NT2/D1 (cell line): ENCODE results near the gene NTM.

Experiments used
- DNase-seq: peaks from one replicate; pipeline ENCODE4 v3.0.0-alpha.2; 2011; ENCODE audit warnings: low read depth, low spot score
- H3K27me3 ChIP-seq: 2 replicates; pipeline ENCODE4 v1.6.0; 2011; ENCODE audit warnings: mild to moderate bottlenecking; ENCODE audit not compliant: insufficient read length, insufficient read depth
- H3K36me3 ChIP-seq: 2 replicates; pipeline ENCODE4 v1.6.1; 2011; ENCODE audit warnings: mild to moderate bottlenecking, low read length, mixed read lengths; ENCODE audit not compliant: insufficient read depth, insufficient read length
- H3K4me1 ChIP-seq: 2 replicates; pipeline ENCODE4 v1.5.1; 2011; ENCODE audit not compliant: insufficient read depth, insufficient read length
- H3K4me3 ChIP-seq: 2 replicates; pipeline ENCODE4 v1.5.1; 2011; ENCODE audit warnings: low read depth; ENCODE audit not compliant: insufficient read length
- H3K9ac ChIP-seq: 2 replicates; pipeline ENCODE4 v1.6.0; 2011; ENCODE audit warnings: low read depth; ENCODE audit not compliant: insufficient read length
- H3K9me3 ChIP-seq: 2 replicates; pipeline ENCODE4 v1.5.1; 2011; ENCODE audit warnings: mild to moderate bottlenecking, low read length; ENCODE audit not compliant: insufficient read depth
- SUZ12 ChIP-seq: IDR thresholded peaks from 2 replicates; pipeline ENCODE4 v1.6.1; 2011; ENCODE audit not compliant: insufficient read length, insufficient read depth; ENCODE audit errors: extremely low read depth
- YY1 ChIP-seq: IDR thresholded peaks from 2 replicates; pipeline ENCODE4 v1.6.1; 2011; ENCODE audit not compliant: insufficient read length, insufficient read depth
- ZNF274 ChIP-seq: IDR thresholded peaks from 2 replicates; pipeline ENCODE4 v1.6.1; 2011; ENCODE audit warnings: mild to moderate bottlenecking, low read depth, low read length

NTM gene

GRCh38 chr11:132158696-132159095 is 788.3 kb downstream of the NTM start:
- Histone ChIP-seq H3K4me3 (no peak overlapping the region), H3K9ac (no peak overlapping the region), H3K4me1 (no peaks in the 10 kb centered on the region), H3K27me3 (no peaks in the 10 kb centered on the region), H3K9me3 (no peaks in the 10 kb centered on the region), H3K36me3 (no peaks in the 10 kb centered on the region)
- no peak for DNase-seq
- no peak for TF ChIP-seq YY1
- TF ChIP-seq SUZ12, result no peak
- no peak for TF ChIP-seq ZNF274

DNA sequence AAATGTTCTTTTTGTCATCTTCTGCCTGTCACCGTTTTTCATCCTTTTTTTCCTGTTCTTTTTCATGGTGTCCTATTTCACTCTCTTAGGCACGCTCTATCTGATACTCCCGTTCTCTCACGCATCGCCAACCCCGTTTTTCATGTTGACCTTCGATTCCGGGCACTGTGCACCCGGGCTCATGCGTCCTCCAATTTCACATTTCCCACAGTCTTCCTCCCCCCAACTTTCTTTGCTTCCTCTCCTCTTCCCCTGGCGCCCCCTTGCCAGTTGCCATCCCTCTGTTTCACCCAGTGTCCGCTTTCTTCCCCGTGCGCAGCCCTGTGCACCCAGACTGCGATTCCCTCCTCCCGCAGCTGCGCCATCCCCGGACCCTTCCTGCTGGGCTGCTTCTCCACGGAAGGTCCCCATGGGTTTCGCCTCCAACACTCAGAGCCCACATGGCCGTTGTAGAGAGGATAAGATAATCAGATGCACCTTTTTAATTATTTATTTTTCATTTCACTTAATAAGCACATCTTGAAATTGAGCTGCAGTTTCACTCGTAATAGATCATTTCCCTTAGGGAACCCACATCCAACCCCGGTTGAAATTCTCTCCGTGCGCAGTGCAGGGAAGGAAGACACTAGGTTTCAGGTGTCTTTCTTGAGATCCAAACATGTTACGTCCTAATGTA is 791.1 kb downstream of the NTM start:
- H3K9me3 ChIP-seq, result no peaks in the 10 kb centered on the region
- H3K9ac ChIP-seq, result no peak overlapping the region
- no peaks in the 10 kb centered on the region for H3K4me1 ChIP-seq
- DNase-seq, result no peak
- no peaks in the 10 kb centered on the region for H3K27me3 ChIP-seq
- no peak overlapping the region for H3K4me3 ChIP-seq
- H3K36me3 ChIP-seq, result no peaks in the 10 kb centered on the region
- no peak for TF ChIP-seq ZNF274
- TF ChIP-seq SUZ12, result no peak
- TF ChIP-seq YY1, result no peak

- no peaks in the 10 kb centered on the region for H3K27me3 ChIP-seq
- no peaks in the 10 kb centered on the region for H3K36me3 ChIP-seq
- DNase-seq, result no peak
- H3K4me1 ChIP-seq, result no peaks in the 10 kb centered on the region
- H3K9me3 ChIP-seq, result no peaks in the 10 kb centered on the region
- no peak for TF ChIP-seq ZNF274
- no peak for TF ChIP-seq YY1
- no peak for TF ChIP-seq SUZ12
- no peak overlapping the region for H3K9ac ChIP-seq
- H3K4me3 ChIP-seq, result no peak overlapping the region
These were observed 798.0 kb downstream of the NTM start for GRCh38 chr11:132168344-132168981.

GRCh38 chr11:132171031-132171430 is 800.6 kb downstream of the NTM start:
- TF ChIP-seq SUZ12 (no peak), YY1 (no peak), ZNF274 (no peak)
- Histone ChIP-seq H3K4me1 (no peaks in the 10 kb centered on the region), H3K36me3 (no peaks in the 10 kb centered on the region), H3K9ac (no peak overlapping the region), H3K9me3 (no peaks in the 10 kb centered on the region), H3K27me3 (no peaks in the 10 kb centered on the region), H3K4me3 (no peak overlapping the region)
- DNase-seq, result no peak

DNA sequence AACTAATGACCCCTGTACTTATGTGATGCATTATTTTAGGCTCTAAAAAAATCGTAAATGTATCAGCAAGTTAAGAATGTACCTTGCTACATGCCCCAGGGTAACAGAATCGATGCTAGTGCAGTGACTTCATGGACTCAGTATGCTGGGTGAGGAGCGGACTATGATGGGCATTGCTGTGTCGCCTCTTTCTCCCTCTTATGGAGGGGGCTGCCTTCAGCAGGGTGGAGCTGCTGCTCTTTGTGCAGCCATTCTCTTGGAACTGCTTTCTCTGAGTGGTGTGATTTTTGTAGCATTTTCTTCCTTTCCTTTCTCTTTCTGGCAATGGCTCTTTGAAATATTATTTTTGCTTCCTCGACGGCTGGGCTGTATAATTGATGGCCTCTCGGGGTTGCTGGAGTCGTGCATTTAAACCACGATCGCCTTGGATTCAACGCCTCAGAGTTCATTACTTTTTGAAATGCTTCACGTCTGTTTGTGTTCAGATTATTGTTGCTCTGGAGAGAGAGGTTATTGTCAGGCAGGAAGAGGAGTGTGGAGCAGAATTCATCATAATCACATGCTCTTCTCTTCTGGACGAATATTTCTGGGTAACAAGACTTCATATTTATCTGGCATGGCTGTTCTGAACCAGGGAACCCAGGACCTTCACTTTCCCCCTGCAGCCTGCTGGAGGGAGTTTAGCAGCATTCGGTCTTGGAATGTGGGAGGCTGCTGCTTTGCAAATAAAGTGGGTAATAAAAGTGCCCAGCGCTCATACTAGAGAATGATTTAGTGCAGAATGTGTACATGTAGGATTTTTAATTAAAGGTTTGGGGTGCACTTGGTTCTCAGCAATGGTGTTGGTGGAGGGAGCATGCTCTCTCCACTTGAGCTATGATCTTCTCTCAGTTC is 804.2 kb downstream of the NTM start:
- H3K4me1 ChIP-seq, result no peaks in the 10 kb centered on the region
- no peak for DNase-seq
- H3K36me3 ChIP-seq, result no peaks in the 10 kb centered on the region
- H3K4me3 ChIP-seq, result no peak overlapping the region
- H3K9ac ChIP-seq, result no peak overlapping the region
- H3K9me3 ChIP-seq, result no peaks in the 10 kb centered on the region
- TF ChIP-seq SUZ12 (no peak), YY1 (no peak), ZNF274 (no peak)
- H3K27me3 ChIP-seq, result no peaks in the 10 kb centered on the region

DNA sequence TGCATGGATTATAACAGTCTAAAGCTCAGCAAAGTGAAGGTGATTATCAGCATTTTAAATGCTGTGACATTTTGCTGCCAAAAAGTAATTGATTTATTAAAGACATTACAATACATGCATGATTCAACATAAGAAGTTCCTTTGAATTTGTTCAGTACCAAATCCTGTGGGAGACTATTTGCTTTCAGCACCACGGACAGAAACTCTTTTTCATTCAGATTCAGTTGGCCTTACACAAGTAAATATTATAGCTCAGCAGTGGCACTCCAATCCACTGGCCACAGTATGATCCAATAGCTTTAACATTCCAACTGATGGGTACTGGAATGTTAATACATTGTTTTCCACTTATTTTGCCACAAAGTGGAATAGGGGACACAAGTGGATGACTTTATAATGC is 806.7 kb downstream of the NTM start:
- Histone ChIP-seq H3K4me1 (no peaks in the 10 kb centered on the region), H3K9me3 (no peaks in the 10 kb centered on the region), H3K4me3 (no peak overlapping the region), H3K27me3 (no peaks in the 10 kb centered on the region), H3K36me3 (no peaks in the 10 kb centered on the region), H3K9ac (no peak overlapping the region)
- TF ChIP-seq SUZ12 (no peak), ZNF274 (no peak), YY1 (no peak)
- peak; percentile 11 for DNase-seq

DNA sequence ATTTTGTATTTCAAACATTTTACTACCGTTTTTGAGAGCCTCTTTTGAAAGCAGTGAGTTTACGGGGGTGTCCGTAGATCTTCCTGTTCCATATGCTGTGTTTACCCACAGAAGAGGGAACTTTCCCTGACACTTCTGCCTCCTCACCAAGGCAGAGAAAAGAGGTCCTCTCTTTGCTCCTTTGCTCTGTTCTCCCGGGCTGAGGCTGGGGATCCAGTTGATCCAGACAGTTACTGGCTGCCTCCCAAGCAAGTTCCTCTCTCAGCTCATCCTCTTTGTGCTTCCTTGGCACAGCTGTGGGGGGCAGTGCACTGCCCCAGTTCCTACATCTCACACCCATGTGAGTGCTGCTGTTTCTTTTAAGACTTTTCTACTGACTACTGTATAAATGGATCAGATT is 813.7 kb downstream of the NTM start:
- H3K4me3 ChIP-seq, result no peak overlapping the region
- no peaks in the 10 kb centered on the region for H3K36me3 ChIP-seq
- H3K4me1 ChIP-seq, result no peaks in the 10 kb centered on the region
- TF ChIP-seq YY1, result no peak
- no peak for TF ChIP-seq ZNF274
- H3K27me3 ChIP-seq, result no peaks in the 10 kb centered on the region
- no peak for DNase-seq
- no peak overlapping the region for H3K9ac ChIP-seq
- no peaks in the 10 kb centered on the region for H3K9me3 ChIP-seq
